ENCODE measurements around the gene ROMO1.

ROMO1 gene

GRCh38 chr20:35699127-35699956 lies at the start of gene ROMO1, which contains the start of gene NFS1:
Gene ROMO1 (plus strand): TSS chr20:35699405. CDS start chr20:35699633, 228 bp downstream.
Gene NFS1 (minus strand): TSS chr20:35699352. CDS start chr20:35699288, 64 bp downstream.
- DNase-seq: peak; percentile 62

DNA sequence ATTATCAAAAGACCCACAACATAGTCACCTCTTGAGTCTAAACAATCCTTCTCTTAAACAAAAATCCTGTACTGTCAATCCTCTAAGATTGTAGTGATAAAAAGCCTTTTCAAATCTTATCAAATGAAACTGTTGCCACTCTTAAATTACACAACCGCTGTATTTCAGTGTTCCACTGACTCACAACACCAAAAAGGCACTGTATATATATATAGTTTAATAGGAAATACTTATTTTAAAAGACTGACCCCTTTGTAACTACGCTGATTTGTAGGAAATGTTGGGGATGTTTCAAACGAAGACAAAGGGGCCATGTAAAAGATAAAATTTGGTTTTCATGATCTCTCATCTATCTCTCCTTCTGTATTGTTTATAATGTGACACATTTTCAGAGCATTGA lies 48.6 kb upstream of the ROMO1 start:
- no peak for DNase-seq

GRCh38 chr20:35651958-35652357 lies 47.2 kb upstream of the ROMO1 start:
- no peak for DNase-seq

- no peak for DNase-seq
Measured at GRCh38 chr20:35652641-35653429, 46.4 kb upstream of the ROMO1 start.

GRCh38 chr20:35653430-35653734 lies 45.8 kb upstream of the ROMO1 start:
- no peak for DNase-seq

DNA sequence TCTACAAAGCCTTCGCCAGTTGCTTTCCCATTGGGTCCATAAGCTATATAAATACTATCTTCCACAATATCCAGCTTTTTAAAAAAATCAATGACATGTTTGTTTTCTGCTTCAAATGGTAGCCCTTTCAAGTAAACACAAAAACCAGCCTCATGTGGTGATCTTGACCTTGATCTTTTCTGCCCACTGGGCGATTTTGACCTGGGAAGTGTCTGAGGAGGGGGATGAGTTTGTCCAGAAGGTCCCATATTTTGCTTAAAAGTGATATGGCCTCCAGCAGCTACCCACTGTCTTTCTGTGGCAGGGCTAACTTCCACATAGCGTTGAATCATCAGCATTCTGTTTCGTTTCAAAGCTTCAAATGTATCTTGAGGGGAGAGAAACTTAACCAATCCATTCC lies 45.3 kb upstream of the ROMO1 start:
- no peak for DNase-seq

DNA sequence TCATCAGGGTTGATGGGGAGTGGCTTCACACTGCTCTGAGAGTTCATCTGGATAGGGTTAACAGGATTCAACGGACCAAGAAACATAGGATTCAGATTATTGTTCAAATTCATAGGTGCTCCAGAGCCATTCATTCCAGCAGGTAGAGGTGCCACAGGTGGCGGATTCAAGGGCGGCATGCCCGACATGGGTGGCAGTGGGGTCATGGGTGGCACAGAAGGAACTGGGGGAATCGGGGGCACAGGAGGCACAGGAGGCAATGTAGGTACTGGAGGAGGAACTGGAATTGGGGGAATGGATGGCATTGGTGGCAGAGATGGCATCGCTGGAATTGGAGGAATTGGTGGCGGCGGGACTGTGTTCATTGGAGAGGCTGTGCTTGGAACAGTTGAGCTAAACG lies 44.8 kb upstream of the ROMO1 start:
- no peak for DNase-seq

DNA sequence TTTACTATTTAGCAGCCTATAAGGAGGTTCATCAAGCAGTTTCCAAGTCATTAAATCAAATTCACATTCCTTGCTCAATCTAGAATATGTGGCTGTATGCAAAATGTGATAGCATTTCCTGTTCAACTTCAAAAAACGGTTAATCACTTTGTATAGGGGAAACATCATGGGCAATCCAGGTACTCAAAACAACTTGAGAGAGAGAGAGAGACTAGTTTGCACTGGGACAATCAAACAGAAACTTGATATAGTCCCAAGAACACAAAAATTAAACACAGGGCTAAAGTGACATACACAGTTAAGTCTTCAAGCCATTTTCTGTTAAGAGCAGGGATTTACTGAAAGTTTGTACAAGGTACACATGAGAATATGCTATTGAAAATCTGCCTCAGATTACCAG lies 41.9 kb upstream of the ROMO1 start:
- no peak for DNase-seq

- DNase-seq: no peak
Measured at GRCh38 chr20:35660122-35660937, 38.9 kb upstream of the ROMO1 start.

DNA sequence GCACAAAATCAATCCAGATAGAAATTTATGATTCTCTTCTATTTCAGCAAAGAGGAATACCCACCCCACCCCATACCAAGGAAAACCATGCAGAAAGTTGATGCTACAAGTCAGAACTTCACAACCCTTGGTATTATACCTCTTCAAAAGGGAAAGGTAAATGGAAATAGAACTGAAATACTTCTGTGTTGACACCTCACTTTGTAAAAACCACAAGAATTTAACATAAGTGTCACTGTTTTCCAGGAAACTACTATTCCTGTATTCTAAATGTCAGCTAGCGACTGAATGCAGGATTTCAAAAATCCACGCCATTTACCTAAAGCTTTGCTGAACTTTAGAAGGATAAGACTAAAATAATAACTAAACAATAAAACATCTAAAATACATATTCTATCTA lies 38.2 kb upstream of the ROMO1 start:
- DNase-seq: peak; percentile 37

- no peak for DNase-seq
Measured at GRCh38 chr20:35661908-35662307, 37.3 kb upstream of the ROMO1 start.

DNA sequence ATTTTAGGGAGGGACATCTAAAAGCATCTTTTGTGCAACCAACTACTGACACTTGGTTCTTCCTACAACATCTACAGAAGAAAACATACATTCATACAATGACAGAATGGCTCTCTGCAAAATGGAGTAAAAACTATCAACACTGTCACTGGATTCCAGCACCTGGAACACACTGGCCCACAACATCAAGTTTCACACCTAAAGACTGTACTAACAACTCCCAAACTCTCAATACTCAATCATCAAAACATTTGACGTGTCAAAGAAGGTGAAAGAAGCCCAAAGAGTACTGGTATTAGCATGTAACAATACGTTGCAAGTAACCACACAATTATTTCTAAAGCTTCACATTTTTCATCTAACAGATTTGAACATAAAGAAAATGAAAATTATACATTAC lies 36.7 kb upstream of the ROMO1 start:
- DNase-seq: no peak

DNA sequence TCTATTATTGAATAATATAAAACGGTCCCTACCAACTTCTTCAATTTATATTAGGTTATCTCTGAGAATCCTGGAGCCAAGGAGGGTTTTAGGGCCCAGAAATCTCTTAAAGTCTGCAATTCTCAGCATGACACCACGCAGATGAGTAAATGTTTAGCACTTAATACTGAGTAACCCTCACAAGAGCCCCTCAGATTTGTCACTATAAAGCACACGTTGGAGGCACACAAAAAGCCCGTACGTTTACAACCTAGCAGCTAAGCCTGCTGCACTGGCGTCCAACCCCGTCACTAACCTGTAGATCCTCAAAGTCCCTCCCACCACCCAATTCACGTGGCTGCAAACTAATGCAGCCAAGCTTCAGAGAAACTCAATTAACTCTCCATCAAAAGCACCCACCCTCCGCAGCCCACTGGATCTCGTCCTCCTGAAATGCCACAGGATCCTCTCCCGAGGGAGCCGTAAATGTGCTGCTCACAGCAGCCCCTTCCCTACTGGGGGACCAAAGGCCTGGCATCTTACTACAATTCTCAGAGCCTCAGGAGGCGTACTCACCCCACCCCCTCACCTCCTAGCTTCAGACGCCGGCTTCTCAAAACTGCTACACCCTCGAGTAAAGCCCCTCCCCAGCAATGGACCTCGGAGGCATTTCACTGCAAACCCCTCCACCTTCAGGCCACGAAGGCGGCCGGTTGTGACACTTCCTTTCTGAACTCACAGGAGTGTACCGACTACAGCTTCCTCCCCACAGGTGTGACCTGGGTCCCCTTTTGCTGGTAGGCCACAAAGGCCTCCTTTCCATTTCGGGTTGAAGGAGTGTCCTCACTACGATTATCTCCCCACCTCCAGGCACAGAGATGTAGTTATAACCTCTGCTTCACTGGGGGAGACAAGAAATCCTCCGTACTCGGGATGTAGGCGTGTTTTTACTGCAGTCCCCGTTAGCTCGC lies 35.4 kb upstream of the ROMO1 start:
- no peak for DNase-seq

DNA sequence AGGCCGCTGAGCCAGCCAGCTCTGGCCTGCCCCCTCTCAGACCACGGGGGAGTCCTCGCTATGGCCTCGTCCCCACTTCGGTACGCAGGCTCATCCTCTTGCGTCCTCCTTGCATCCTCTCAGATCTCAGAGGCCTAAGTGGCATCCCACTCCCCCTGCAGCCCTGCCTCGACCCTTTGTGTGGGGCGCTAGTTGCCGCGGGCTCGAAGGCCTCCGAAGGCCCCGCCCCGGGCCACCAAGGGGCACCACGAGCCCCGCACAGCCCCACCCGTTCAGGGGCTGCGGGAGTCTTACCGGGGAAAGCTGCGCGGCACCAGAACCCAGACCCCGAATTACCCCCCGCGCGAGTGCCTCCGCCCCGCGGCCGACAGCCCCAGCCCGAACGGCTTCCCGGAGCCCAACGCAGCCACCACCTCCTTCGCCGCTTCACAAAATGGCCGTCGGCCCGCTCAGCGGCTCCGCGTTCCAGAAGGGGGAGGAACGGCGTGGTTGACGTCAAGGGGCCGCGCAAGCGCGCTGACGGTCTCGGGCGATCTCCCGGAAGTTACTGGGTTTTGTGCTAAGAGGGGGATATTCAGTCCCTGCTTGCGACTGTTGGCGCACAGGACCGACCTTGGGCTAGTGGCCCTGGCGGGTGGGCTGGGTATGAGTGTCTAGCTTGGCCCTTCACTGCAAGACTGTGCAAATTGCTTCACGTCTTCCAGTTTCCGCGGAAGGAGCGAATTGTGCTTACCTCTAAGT lies 34.6 kb upstream of the ROMO1 start, which contains the start of the genes CPNE1 and RBM12:
CPNE1 (minus strand) TSS at position 435 of the 741 bp plus-strand sequence. CDS start 31,977 bp downstream, outside the sequence.
RBM12 (minus strand) TSS at position 435 of the 741 bp plus-strand sequence. CDS start 9,578 bp downstream, outside the sequence.
- DNase-seq: peak; percentile 90

DNA sequence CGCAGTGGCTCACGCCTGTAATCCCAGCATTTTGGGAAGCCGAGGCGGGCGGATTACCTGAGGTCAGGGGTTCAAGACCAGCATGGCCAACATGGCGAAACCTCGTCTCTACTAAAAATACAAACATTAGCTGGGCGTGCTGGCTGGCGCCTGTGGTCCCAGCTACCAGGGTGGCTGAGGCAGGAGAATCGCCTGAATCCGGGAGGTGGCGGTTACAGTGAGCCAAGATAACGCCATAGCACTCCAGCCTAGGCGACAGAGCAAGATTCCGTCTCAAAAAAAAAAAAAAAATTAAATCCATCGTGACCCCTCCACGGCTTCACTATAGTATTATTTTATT lies 33.3 kb upstream of the ROMO1 start:
- no peak for DNase-seq

DNA sequence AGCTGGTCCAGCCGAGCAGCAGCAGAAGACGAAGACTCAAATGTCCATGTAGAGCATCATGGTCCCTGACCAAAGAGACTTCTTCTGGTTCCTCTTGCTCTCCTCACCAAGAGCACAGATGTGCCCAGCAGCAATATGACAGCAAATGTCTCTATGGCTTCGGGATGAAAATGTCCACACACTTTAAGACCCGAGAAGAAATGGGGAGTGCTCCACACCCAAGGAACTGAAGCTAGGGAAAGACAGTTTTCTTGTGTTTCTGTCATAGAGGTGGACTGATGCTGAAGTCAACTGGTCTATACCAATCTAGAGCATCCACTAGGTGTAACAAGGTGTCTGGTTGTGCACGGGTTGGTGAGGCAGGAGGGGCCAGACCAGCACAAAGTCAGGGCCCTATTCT lies 30.0 kb upstream of the ROMO1 start:
- no peak for DNase-seq

DNA sequence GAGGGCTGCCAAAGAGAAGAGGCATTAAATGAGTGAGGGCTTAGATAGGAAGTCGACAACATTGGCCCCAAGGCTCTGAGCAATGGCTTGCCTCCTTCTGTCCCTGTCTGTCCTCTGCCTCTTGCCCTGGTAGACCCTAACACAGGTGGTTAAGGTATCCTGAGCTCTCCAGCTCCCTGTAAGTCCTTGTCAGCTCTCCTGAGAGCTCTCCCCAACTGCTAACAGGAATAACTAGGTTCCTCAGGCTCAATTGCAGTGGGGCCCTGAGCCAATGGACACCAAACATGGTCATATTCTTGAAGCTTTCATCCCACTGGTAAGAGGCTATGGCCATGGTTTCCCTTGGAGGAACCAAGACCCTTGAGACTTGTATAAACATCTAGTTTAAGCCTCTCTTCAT lies 29.5 kb upstream of the ROMO1 start:
- DNase-seq: no peak

DNA sequence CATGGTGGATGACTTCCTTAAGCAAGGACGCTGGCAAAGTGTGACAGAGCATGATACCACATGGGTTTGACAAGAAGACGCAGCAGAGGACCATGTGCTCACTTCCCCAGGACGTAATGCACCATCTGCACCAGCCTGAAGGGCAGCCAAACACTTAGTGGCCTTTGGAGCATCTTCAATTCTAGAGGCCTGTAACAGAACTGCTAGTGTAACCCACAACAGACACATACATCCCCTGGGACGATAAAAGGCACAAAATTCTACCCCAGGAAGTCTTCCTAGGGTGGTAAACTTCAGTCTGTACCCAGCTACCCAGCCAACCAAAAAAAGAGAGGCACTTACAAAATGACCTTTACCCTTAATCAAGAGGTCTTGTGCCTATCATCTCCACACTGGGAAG lies 25.3 kb upstream of the ROMO1 start:
- no peak for DNase-seq

DNA sequence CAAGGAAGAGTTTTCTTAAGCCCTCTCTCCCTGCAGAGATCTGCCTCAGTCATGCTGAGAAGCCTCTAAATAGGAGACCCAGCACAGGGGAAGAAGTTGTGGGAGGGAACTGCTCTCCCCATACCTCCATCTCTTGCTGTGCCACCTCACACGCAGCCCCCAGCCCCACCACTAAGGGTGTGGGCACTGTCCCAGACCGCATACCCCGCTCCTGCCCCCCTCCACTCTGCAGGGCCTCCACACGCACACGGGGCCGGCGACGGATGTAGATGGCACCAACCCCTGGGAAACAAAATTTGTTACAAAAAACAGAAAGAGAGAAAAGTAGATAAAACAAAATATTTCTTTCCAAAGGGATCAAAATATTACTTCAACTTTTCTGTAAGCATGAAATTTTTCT lies 24.3 kb upstream of the ROMO1 start:
- DNase-seq: no peak

DNA sequence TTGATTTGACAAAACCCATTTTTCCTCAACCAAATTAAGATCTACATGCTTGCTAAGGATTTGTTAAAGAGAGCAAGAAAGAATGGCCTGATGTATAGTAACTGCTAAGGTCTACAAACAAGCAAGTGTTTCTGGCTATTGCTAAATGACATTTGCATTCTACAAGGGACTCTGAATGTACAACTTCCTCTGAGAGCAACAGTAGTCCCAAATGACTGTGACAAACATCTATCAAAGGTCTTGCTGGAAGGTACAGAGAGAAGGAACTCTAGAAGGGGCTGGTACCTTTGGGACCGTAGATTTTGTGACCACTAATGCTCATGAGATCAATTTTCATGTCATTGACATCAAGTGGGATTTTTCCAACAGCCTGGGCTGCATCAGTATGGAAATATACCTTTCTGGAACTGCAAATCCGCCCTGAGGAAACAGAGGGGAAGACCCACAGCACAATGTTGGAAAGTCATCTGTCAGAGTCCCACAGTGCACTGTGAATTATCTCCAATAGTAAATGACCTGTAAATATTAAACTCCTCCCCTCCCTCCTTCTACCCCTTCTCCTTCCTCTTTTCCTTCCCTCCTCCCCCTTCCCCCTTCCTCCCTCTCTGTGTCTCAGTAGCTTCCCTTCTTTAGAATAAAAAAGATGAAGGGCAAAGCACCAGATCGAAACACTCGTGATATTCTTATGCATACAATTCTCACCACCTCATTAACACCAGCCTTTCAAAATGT lies 18.6 kb upstream of the ROMO1 start:
- no peak for DNase-seq

GRCh38 chr20:35681960-35682359 lies 17.2 kb upstream of the ROMO1 start:
- DNase-seq: no peak
